ENCODE measurements around the gene FAM13C.
"Not testable (repeated sequence)": the region's sequence is repeated elsewhere in the genome, so short reads cannot be mapped to it uniquely, and the experiment has no call there.

Gene FAM13C

DNA sequence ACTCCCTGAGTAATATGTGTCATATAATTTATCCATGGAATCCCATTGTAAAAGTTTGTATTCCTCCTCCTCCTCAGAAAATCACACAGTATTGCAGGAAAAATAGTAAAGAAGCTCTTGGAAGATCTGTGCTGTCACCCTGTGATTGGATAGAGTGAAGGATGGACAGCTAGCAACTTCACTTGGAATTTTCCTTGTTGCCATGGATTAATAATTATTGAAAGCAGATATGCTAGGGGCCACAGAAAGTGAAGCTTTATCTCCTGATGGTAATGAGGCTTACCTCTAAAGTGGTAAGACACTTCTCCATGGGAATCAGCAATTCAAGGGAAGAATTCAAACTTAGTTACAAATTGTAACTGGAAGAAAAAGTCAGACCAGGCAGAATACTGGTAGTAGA, 137.1 kb downstream of the FAM13C start:
- no peak for DNase-seq

DNA sequence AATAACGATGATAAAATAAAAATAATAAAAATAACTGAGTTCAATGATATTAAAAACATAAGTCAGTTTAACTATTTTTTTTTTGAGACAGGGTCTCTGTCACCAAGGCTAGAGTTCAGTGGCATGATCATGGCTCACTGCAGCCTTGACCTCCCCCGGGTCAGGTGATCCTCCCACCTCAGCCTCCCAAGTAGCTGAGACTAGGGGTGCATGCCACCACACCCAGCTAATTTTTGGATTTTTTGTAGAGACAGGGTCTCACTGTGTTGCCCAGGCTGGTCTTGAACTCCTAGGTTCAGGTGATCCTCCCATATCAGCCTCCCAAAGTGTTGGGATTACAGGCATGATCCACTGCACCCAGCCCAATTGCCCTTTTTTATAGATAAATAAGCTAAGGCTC, 138.8 kb downstream of the FAM13C start:
- DNase-seq, result not testable (repeated sequence)

DNA sequence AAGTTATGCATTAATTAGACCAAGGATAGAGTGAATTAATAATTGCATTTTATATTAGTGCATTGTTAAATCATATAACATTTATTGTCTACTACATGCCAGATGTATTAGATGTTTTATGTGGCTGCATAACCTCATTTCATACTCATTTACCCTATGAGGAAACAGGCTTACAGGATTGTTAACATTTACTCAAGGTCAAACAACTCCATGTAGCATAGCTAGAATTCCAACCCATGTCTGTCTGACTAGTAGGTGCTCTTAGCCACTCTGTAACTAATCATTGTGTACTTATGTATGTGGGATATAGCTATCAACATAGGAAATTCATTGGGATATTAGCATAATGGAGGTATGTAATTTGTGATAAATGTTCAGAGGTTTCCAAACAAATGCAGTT, 139.6 kb downstream of the FAM13C start:
- DNase-seq, result no peak

DNA sequence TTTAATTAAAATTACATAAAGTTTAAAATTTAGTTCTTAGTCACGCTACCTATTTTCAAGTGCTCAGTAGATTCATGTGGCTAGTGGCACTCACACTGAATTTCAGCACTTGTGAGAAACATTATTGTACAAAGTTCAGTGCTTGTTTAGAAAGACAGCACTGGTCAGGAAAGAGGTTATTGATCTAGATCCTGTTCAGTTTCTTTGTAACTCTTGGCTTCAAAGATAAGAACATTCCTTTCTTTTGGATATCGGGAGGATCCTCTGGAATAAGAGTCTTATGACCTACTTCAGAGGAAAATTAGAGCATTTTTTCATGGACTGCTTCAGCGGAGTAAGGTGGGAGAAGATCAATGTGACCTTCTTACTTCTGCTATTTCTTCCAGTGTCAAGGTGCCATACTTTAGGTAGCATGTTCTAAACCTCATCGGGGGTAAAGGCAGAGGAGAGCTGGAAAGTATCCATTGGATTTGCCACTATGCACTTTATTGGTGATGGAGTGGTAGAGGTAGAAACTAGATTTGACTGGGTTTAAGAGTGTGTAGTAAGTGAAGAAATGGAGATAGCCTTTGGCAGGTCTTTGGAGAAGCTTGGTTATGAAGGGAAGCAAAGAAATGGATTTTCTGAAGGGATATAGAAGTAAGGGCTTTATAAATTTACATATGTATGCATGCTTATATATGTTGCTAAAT, 146.0 kb downstream of the FAM13C start:
- DNase-seq, result no peak

DNA sequence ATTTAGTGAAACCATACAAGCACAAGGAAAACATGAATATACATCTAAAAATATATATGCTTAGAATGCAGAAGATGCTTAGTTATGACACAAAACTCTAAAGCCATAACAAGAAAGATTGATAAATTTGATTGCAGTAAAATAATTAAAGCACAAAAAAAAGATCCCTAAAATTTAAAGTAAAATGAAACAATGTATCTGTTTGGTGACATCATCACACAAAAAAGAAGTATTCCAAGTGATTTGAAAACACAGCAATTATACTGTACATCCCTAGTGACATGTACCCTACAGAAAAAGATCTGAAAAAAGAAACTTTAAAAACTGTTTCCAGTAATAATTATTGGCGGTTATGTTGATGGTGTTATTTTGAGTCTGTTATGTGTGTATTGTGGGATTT, 148.2 kb downstream of the FAM13C start:
- DNase-seq, result no peak

DNA sequence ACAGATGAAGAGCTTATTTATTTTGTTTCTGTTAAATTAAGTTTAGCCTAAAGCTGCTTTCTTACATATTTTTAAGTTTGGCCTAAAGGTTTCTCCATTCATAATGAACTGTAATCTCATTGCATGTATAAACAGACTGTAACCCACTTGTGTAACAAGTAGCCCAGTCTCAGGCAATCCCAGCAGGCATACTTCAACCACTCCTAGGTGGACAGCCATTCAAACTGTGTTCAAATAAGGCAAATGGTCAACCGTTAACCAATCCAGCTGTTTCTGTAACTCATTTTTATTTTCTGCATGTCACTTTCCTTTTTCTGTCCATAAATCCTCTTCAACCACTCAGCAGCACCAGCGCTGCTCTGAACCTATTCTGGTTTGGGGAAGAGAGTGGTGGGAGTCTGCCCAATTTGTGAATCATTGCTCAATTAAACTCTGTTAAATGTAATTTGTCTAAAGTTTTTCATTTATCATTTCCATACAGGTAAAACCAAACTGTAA, 150.0 kb downstream of the FAM13C start:
- no peak for DNase-seq

DNA sequence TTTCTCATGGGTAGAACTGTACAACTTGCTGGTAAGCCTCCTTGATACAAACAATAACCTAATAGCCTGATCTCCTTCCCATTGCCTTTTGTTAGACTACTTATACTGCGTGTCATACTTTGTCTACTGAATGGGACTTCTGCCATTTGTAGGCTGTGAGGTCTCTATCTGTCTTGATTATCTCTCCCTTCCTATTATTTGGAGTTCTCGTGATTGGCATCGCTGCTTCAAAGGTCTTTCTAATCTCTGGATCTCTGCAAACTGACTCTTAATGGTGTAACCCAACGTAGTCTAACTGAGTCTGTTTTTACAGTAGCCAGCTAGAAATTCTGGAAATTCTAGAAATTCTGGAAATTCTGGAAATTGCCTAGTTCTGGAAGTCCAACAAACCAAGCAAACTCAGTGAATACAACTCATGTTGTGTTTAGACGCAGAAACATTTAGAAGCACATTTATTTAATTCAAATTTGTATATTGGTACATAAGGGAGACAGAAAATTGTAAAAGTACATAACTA, 156.1 kb downstream of the FAM13C start:
- no peak for DNase-seq
